ENCODE measurements around the gene ZBTB7C. TPM values are rescaled to one million over a fixed set of nuclear protein-coding genes. Genes with fewer than 3 reads are reported as not detected.

ZBTB7C gene
- total and polyA plus RNA-seq, 2 donors (not counting 1 experiment from before 2014, with no cell fraction given), result not detected

DNA sequence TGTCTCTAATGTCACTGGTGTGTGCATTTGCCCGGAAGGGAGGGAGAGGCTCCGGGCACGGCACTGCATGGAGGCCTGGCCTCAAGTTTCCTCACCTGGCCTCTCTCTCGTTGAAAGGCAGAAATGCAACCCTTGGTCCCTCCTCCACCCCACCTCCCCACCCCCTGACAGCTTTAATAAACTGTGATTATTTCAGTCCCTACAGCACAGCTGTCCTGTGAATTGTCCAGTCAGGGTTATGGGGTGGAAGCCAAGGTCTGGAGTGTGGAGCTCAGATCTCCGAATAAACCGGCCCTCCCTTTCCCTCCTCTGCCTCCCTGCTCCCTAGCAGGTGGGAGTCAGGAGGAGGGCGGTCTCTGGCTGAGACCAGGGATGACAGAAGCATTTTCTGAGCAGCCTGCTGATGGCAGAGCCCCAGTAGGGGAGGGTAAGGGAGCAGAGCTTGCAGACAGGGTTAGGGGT, 279.5 kb downstream of the ZBTB7C start:
- Mint-ChIP-seq H3K27me3 (peaks cover 28% of the 10 kb centered on the region), H3K27ac (no peak overlapping the region), H3K9me3 (ENCODE audit: insufficient read depth) (no peaks in the 10 kb centered on the region), H3K4me3 (no peak overlapping the region), H3K4me1 (no peaks in the 10 kb centered on the region)
- no peak overlapping the region for H3K4me2 ChIP-seq (replicated peaks; ENCODE audit: low read depth, low read length, poor library complexity, severe bottlenecking)
- no peaks in the 10 kb centered on the region for H3K79me2 ChIP-seq (ENCODE audit: control insufficient read depth, insufficient read depth, low read length)
- no peaks in the 10 kb centered on the region for H4K20me1 ChIP-seq (ENCODE audit: control insufficient read depth, insufficient read depth, low read length, poor library complexity, severe bottlenecking)
- no peaks in the 10 kb centered on the region for H3K4me1 ChIP-seq (ENCODE audit: control insufficient read depth in 2 of 2, insufficient read depth in 2 of 2, low read length in 2 of 2)
- 60% methylated on average over 1 of the region's 7 CpGs for WGBS (ENCODE audit: insufficient coverage)
- H3K9ac ChIP-seq (ENCODE audit: low read length), result no peak overlapping the region
- ChIA-PET POLR2A (no interaction called here), CTCF (no interaction called here)
- intact Hi-C loops (cut with micrococcal nuclease), result no loop called here
- H3K9me3 ChIP-seq (ENCODE audit: control extremely low read depth in 1 of 3, control insufficient read depth in 2 of 3, insufficient read depth in 1 of 3, low read length in 2 of 3), result no peaks in the 10 kb centered on the region
- TF ChIP-seq EZH2 (IDR thresholded peaks at IDR 0.05; ENCODE audit: borderline replicate concordance, insufficient read depth, low read depth, low read length, poor library complexity, severe bottlenecking), result no peak
- TF ChIP-seq, protein P1, sequence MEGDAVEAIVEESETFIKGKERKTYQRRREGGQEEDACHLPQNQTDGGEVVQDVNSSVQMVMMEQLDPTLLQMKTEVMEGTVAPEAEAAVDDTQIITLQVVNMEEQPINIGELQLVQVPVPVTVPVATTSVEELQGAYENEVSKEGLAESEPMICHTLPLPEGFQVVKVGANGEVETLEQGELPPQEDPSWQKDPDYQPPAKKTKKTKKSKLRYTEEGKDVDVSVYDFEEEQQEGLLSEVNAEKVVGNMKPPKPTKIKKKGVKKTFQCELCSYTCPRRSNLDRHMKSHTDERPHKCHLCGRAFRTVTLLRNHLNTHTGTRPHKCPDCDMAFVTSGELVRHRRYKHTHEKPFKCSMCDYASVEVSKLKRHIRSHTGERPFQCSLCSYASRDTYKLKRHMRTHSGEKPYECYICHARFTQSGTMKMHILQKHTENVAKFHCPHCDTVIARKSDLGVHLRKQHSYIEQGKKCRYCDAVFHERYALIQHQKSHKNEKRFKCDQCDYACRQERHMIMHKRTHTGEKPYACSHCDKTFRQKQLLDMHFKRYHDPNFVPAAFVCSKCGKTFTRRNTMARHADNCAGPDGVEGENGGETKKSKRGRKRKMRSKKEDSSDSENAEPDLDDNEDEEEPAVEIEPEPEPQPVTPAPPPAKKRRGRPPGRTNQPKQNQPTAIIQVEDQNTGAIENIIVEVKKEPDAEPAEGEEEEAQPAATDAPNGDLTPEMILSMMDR (IDR thresholded peaks at IDR 0.05), result no peak
- no peak overlapping the region for H3K4me3 ChIP-seq (ENCODE audit: control extremely low read depth in 1 of 5, extremely low read depth in 1 of 5, insufficient read depth in 1 of 5, low read depth in 2 of 5, low read length in 4 of 5)
- H2AFZ ChIP-seq (ENCODE audit: insufficient read depth, low read depth, low read length, poor library complexity, severe bottlenecking), result no peak overlapping the region
- DNase-seq, result no peak
- H3K36me3 ChIP-seq (replicated peaks in 1 of 2; ENCODE audit: control extremely low read depth in 1 of 2, control insufficient read depth in 1 of 2, extremely low read depth in 1 of 2, insufficient read depth in 2 of 2, low read length in 1 of 2), result no peaks in the 10 kb centered on the region
- no peak for ATAC-seq (ENCODE audit: low read depth)
- H3K27ac ChIP-seq (ENCODE audit: low read length in 2 of 2), result no peak overlapping the region
- peaks cover 0 to 2% (median 1%) of the 10 kb centered on the region in 4 experiments for H3K27me3 ChIP-seq (replicated peaks in 1 of 4; ENCODE audit: control extremely low read depth in 1 of 4, control insufficient read depth in 3 of 4, insufficient read depth in 4 of 4, low read length in 3 of 4)

DNA sequence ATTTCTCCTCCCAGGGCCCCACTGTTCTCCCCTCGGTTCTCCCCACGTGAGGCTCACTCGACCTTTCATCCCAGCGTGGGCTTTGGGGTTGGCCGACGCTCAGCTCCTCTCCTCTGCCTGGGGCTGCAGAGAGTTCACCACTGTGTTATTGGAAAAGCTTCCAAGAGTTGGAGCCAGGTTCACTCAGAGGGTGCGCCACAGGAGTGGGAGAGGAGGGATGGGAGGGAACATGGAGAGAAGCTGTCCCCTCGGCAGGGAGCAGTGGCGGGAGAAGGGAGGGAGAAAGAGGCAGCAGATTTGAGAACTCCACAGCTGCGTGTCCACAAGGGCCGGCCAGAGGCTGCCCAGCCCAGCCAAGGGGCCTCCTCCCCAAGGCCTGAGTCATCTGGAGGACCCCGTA, 281.6 kb downstream of the ZBTB7C start:
- ChIA-PET POLR2A (no interaction called here), CTCF (no interaction called here)
- Histone ChIP-seq H3K4me2 (replicated peaks; ENCODE audit: low read depth, low read length, poor library complexity, severe bottlenecking) (no peak overlapping the region), H3K4me1 (ENCODE audit: control insufficient read depth in 2 of 2, insufficient read depth in 2 of 2, low read length in 2 of 2) (no peaks in the 10 kb centered on the region), H3K27me3 (replicated peaks in 1 of 4; ENCODE audit: control extremely low read depth in 1 of 4, control insufficient read depth in 3 of 4, insufficient read depth in 4 of 4, low read length in 3 of 4) (peaks cover 0 to 2% (median 1%) of the 10 kb centered on the region in 4 experiments), H3K36me3 (replicated peaks in 1 of 2; ENCODE audit: control extremely low read depth in 1 of 2, control insufficient read depth in 1 of 2, extremely low read depth in 1 of 2, insufficient read depth in 2 of 2, low read length in 1 of 2) (no peaks in the 10 kb centered on the region), H4K20me1 (ENCODE audit: control insufficient read depth, insufficient read depth, low read length, poor library complexity, severe bottlenecking) (no peaks in the 10 kb centered on the region), H3K9ac (ENCODE audit: low read length) (no peak overlapping the region), H3K9me3 (ENCODE audit: control extremely low read depth in 1 of 3, control insufficient read depth in 2 of 3, insufficient read depth in 1 of 3, low read length in 2 of 3) (no peaks in the 10 kb centered on the region), H3K79me2 (ENCODE audit: control insufficient read depth, insufficient read depth, low read length) (no peaks in the 10 kb centered on the region), H3K27ac (ENCODE audit: low read length in 2 of 2) (no peak overlapping the region), H3K4me3 (ENCODE audit: control extremely low read depth in 1 of 5, extremely low read depth in 1 of 5, insufficient read depth in 1 of 5, low read depth in 2 of 5, low read length in 4 of 5) (no peak overlapping the region), H2AFZ (ENCODE audit: insufficient read depth, low read depth, low read length, poor library complexity, severe bottlenecking) (no peak overlapping the region)
- WGBS (ENCODE audit: insufficient coverage), result 95% methylated on average over 11 of the region's 12 CpGs
- intact Hi-C loops (cut with micrococcal nuclease), result no loop called here
- peaks cover 20% of the 10 kb centered on the region for H3K27me3 Mint-ChIP-seq
- H3K27ac Mint-ChIP-seq, result no peak overlapping the region
- no peak overlapping the region for H3K4me3 Mint-ChIP-seq
- H3K4me1 Mint-ChIP-seq, result no peaks in the 10 kb centered on the region
- ATAC-seq (ENCODE audit: low read depth), result no peak
- TF ChIP-seq EZH2 (IDR thresholded peaks at IDR 0.05; ENCODE audit: borderline replicate concordance, insufficient read depth, low read depth, low read length, poor library complexity, severe bottlenecking), result no peak
- H3K9me3 Mint-ChIP-seq (ENCODE audit: insufficient read depth), result no peaks in the 10 kb centered on the region
- DNase-seq, result no peak

All from B cell (primary cell).